ENCODE measurements around the gene FAHD1. TPM values are rescaled to one million over a fixed set of nuclear protein-coding genes. Genes with fewer than 3 reads are reported as not detected.

FAHD1 gene
- total RNA-seq, 1 experiment from 2014 or later: 38.8 TPM

Other genes starting within 250 kb of the FAHD1 start
- 5.4 and 5.9 TPM in 2 replicates for gene IFT140, start 215.1 kb upstream of the FAHD1 start, total RNA-seq (2014; rRNA removed; shearing (Covaris generic))
- 9.0 and 10.3 TPM in 2 replicates for gene CRAMP1, start 214.8 kb upstream of the FAHD1 start, total RNA-seq (2014; rRNA removed; shearing (Covaris generic))
- gene JPT2, start 148.9 kb upstream of the FAHD1 start, total RNA-seq (2014; rRNA removed; shearing (Covaris generic)): 180 and 352 TPM in 2 replicates
- 26.5 and 43.2 TPM in 2 replicates for gene MAPK8IP3, start 121.0 kb upstream of the FAHD1 start, total RNA-seq (2014; rRNA removed; shearing (Covaris generic))
- 19.9 and 27.1 TPM in 2 replicates for gene NME3, start 55.7 kb upstream of the FAHD1 start, total RNA-seq (2014; rRNA removed; shearing (Covaris generic))
- gene EME2, start 54.4 kb upstream of the FAHD1 start, total RNA-seq (2014; rRNA removed; shearing (Covaris generic)): 6.9 and 7.7 TPM in 2 replicates
- 132 and 178 TPM in 2 replicates for gene MRPS34, start 54.1 kb upstream of the FAHD1 start, total RNA-seq (2014; rRNA removed; shearing (Covaris generic))
- gene SPSB3, start 44.6 kb upstream of the FAHD1 start, total RNA-seq (2014; rRNA removed; shearing (Covaris generic)): 19.9 and 21.1 TPM in 2 replicates
- 117 and 127 TPM in 2 replicates for gene NUBP2, start 44.2 kb upstream of the FAHD1 start, total RNA-seq (2014; rRNA removed; shearing (Covaris generic))
- gene IGFALS, start 33.5 kb upstream of the FAHD1 start, total RNA-seq (2014; rRNA removed; shearing (Covaris generic)): not detected in 2 replicates
- gene HAGH, start 381 bp upstream of the FAHD1 start, total RNA-seq (2014; rRNA removed; shearing (Covaris generic)): 22.2 and 65.3 TPM in 2 replicates
- not detected in 2 replicates for gene MEIOB, start 45.0 kb downstream of the FAHD1 start, total RNA-seq (2014; rRNA removed; shearing (Covaris generic))
- gene HS3ST6, start 91.2 kb downstream of the FAHD1 start, total RNA-seq (2014; rRNA removed; shearing (Covaris generic)): not detected in 2 replicates
- gene MSRB1, start 116.0 kb downstream of the FAHD1 start, total RNA-seq (2014; rRNA removed; shearing (Covaris generic)): 13.9 and 21.3 TPM in 2 replicates
- gene RPL3L, start 127.5 kb downstream of the FAHD1 start, total RNA-seq (2014; rRNA removed; shearing (Covaris generic)): not detected in 2 replicates
- gene NDUFB10, start 132.3 kb downstream of the FAHD1 start, total RNA-seq (2014; rRNA removed; shearing (Covaris generic)): 273 and 292 TPM in 2 replicates
- 2,199 and 2,611 TPM in 2 replicates for gene RPS2, start 137.6 kb downstream of the FAHD1 start, total RNA-seq (2014; rRNA removed; shearing (Covaris generic))
- not detected in 2 replicates for gene RNF151, start 139.7 kb downstream of the FAHD1 start, total RNA-seq (2014; rRNA removed; shearing (Covaris generic))
- 68.0 and 156 TPM in 2 replicates for gene TBL3, start 144.8 kb downstream of the FAHD1 start, total RNA-seq (2014; rRNA removed; shearing (Covaris generic))
- gene NOXO1, start 154.3 kb downstream of the FAHD1 start, total RNA-seq (2014; rRNA removed; shearing (Covaris generic)): 0.16 TPM in 1 of 2 replicates, not detected in the other
- gene GFER, start 157.0 kb downstream of the FAHD1 start, total RNA-seq (2014; rRNA removed; shearing (Covaris generic)): 26.9 and 31.8 TPM in 2 replicates
- 1.8 and 7.3 TPM in 2 replicates for gene SYNGR3, start 162.8 kb downstream of the FAHD1 start, total RNA-seq (2014; rRNA removed; shearing (Covaris generic))
- 13.5 and 20.4 TPM in 2 replicates for gene ZNF598, start 182.6 kb downstream of the FAHD1 start, total RNA-seq (2014; rRNA removed; shearing (Covaris generic))
- not detected in 2 replicates for gene NPW, start 192.6 kb downstream of the FAHD1 start, total RNA-seq (2014; rRNA removed; shearing (Covaris generic))
- 50.2 and 57.3 TPM in 2 replicates for gene NHERF2, start 199.7 kb downstream of the FAHD1 start, total RNA-seq (2014; rRNA removed; shearing (Covaris generic))
- 33.9 and 59.3 TPM in 2 replicates for gene NTHL1, start 220.6 kb downstream of the FAHD1 start, total RNA-seq (2014; rRNA removed; shearing (Covaris generic))
- gene TSC2, start 220.8 kb downstream of the FAHD1 start, total RNA-seq (2014; rRNA removed; shearing (Covaris generic)): 36.9 and 51.9 TPM in 2 replicates